AG10803 (cell line): Measurements from ENCODE around the gene CATSPERE.
"Not testable (repeated sequence)": the region's sequence is repeated elsewhere in the genome, so short reads cannot be mapped to it uniquely, and the experiment has no call there.

Experiments
- DNase-seq: peaks from one replicate; pipeline ENCODE4 v3.0.0; 2010; ENCODE audit warnings: low read depth
- H3K4me3 ChIP-seq: 2 replicates; pipeline ENCODE4 v1.5.1; 2011; ENCODE audit warnings: mild to moderate bottlenecking, low read length, control low read depth
- CTCF ChIP-seq: conservative IDR thresholded peaks from 2 replicates; pipeline ENCODE4 v1.5.1; 2011; ENCODE audit warnings: mild to moderate bottlenecking, low read length, control low read depth, inconsistent platforms

Gene CATSPERE

GRCh38 chr1:244576259-244576892 is 115.3 kb downstream of the CATSPERE start:
- no peak for TF ChIP-seq CTCF
- no peak overlapping the region for H3K4me3 ChIP-seq
- DNase-seq = no peak

- not testable (repeated sequence) for DNase-seq
Measured at GRCh38 chr1:244578205-244578604, 117.1 kb downstream of the CATSPERE start.

GRCh38 chr1:244583358-244583982 is 122.4 kb downstream of the CATSPERE start:
- no peak for TF ChIP-seq CTCF
- no peak overlapping the region for H3K4me3 ChIP-seq
- DNase-seq = no peak

More at GRCh38 chr1:244578205-244578604, 117.1 kb downstream of the CATSPERE start:
- H3K4me3 ChIP-seq = not testable (repeated sequence)

GRCh38 chr1:244585867-244586266 is 124.8 kb downstream of the CATSPERE start:
- no peak for TF ChIP-seq CTCF
- H3K4me3 ChIP-seq = no peak overlapping the region
- no peak for DNase-seq

- no peak overlapping the region for H3K4me3 ChIP-seq
- DNase-seq = no peak
- no peak for TF ChIP-seq CTCF
Measured at GRCh38 chr1:244590670-244591069, 129.6 kb downstream of the CATSPERE start.

GRCh38 chr1:244598611-244599010 is 137.5 kb downstream of the CATSPERE start:
- TF ChIP-seq CTCF = no peak
- H3K4me3 ChIP-seq = no peak overlapping the region
- DNase-seq = no peak

- TF ChIP-seq CTCF = no peak
- H3K4me3 ChIP-seq = peak overlapping the region; percentile 46
- peak; percentile 87 for DNase-seq
Measured at GRCh38 chr1:244599937-244600350, 138.9 kb downstream of the CATSPERE start.
